SU-DHL-6 (cell line): ENCODE data around the gene SRRM3.
A peak's percentile ranks its signal among the peaks of the same experiment; 100 is the strongest.
"Not testable (repeated sequence)": the region's sequence is repeated elsewhere in the genome, so short reads cannot be mapped to it uniquely, and the experiment has no call there.

Experiments used
- H2AFZ ChIP-seq: fragments of 200-600 bp; sonication (generic); 2 replicates; pipeline ENCODE4 v1.6.1; 2014; ENCODE audit warnings: low read depth, mild to moderate bottlenecking, moderate library complexity, mixed read lengths, antibody characterized with exemption, low read length; ENCODE audit not compliant: severe bottlenecking
- H3F3A ChIP-seq: fragments of 200-600 bp; shearing (Covaris generic); 2 replicates; pipeline ENCODE4 v1.6.0; 2016; ENCODE audit warnings: antibody characterized with exemption, mild to moderate bottlenecking; ENCODE audit not compliant: insufficient read depth
- H3K27ac ChIP-seq: fragments of 200-600 bp; sonication (generic); 2 replicates; pipeline ENCODE4 v1.5.1; 2016; ENCODE audit warnings: low read depth, mild to moderate bottlenecking, low read length, moderate library complexity, mixed read lengths
- H3K27me3 ChIP-seq: fragments of 200-600 bp; sonication (generic), shearing (Covaris generic); 2 replicates; pipeline ENCODE4 v1.6.0; 2014; ENCODE audit warnings: mild to moderate bottlenecking, low read length
- H3K36me3 ChIP-seq: fragments of 200-600 bp; sonication (generic); 2 replicates; pipeline ENCODE4 v1.6.1; 2014; ENCODE audit warnings: mild to moderate bottlenecking, low read length, mixed read lengths
- H3K4me2 ChIP-seq: fragments of 300-600, 200-600 bp; shearing (Covaris generic), sonication (generic); 2 replicates; pipeline ENCODE4 v1.6.0; 2014; ENCODE audit warnings: low read length, low read depth, mild to moderate bottlenecking; ENCODE audit not compliant: poor library complexity, severe bottlenecking
- H3K4me3 ChIP-seq: fragments of 200-600 bp; sonication (generic); 2 replicates; pipeline ENCODE4 v1.5.1; 2014; ENCODE audit warnings: antibody characterized with exemption, low read length, mild to moderate bottlenecking, mixed read lengths; ENCODE audit not compliant: insufficient read depth, poor library complexity, severe bottlenecking
- H3K79me2 ChIP-seq: fragments of 200-600 bp; sonication (generic); 2 replicates; pipeline ENCODE4 v1.6.1; 2014; ENCODE audit warnings: mild to moderate bottlenecking, low read length, moderate library complexity; ENCODE audit not compliant: insufficient read depth
- H3K9ac ChIP-seq: fragments of 200-600 bp; sonication (generic); 2 replicates; pipeline ENCODE4 v1.7.0; 2014; ENCODE audit warnings: mild to moderate bottlenecking, low read length
- H3K9me2 ChIP-seq: fragments of 200-600 bp; sonication (generic); replicated peaks from 2 replicates; pipeline ENCODE4 v1.6.1; 2014; ENCODE audit warnings: low read length; ENCODE audit not compliant: insufficient read depth
- H3K9me3 ChIP-seq: fragments of 200-600 bp; sonication (generic); 2 replicates; pipeline ENCODE4 v1.6.1; 2014; ENCODE audit warnings: low read length, mixed read lengths; ENCODE audit not compliant: insufficient read depth
- H4K20me1 ChIP-seq: fragments of 200-600 bp; sonication (generic); 2 replicates; pipeline ENCODE4 v1.6.1; 2014; ENCODE audit warnings: low read depth, mild to moderate bottlenecking, antibody characterized with exemption, low read length, moderate library complexity, mixed read lengths
- CTCF ChIP-seq: fragments of 200-600 bp; sonication (generic); IDR thresholded peaks from one replicate; pipeline ENCODE4 v1.5.1; 2017; ENCODE audit warnings: antibody characterized with exemption, mild to moderate bottlenecking, low read length, moderate library complexity; ENCODE audit not compliant: insufficient read depth, poor library complexity, severe bottlenecking
- EZH2phosphoT487 ChIP-seq: fragments of 200-600 bp; sonication (generic), shearing (Covaris generic); conservative IDR thresholded peaks from 2 replicates; pipeline ENCODE4 v1.6.1; 2018; ENCODE audit warnings: mild to moderate bottlenecking, antibody characterized with exemption, low read length, moderate library complexity, mixed read lengths

SRRM3 gene

GRCh38 chr7:76201732-76202665 is at the start of gene SRRM3:
Gene SRRM3 (plus strand): TSS chr7:76201896. CDS start chr7:76235067, 33,171 bp downstream.
- Histone ChIP-seq H2AFZ (no peak within 1 kb of the TSS), H3K4me2 (no peak within 1 kb of the TSS), H3K9ac (no peak within 1 kb of the TSS), H3K79me2 (no peaks in the 10 kb centered on the region), H3K27ac (no peak within 1 kb of the TSS), H3K27me3 (no peaks in the 10 kb centered on the region), H4K20me1 (no peaks in the 10 kb centered on the region), H3F3A (no peaks in the 10 kb centered on the region), H3K36me3 (no peaks in the 10 kb centered on the region), H3K9me2 (no peaks in the 10 kb centered on the region), H3K4me3 (no peak within 1 kb of the TSS), H3K9me3 (no peaks in the 10 kb centered on the region)
- TF ChIP-seq CTCF (peak; percentile 24), EZH2phosphoT487 (no peak)

DNA sequence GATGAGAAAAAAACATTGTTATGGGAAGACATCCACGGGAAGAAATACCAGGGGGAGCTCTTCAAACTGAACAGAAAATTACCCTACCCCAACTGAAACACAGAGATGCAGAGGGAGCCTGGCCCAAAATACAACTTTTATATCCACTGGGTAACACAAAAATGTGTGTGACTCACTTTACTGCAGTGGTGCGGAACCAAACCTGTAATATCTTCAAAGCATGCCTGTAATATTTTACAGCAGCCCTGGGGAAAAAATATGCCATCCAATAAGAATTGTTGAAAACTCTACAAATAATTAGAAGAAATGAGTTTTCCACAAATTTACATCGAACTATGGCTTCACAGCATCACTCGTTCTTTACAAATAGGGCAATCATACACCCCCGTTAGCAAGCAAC is 49.8 kb upstream of the SRRM3 start:
- H3K4me2 ChIP-seq, result no peak overlapping the region
- TF ChIP-seq CTCF, result no peak
- no peak for TF ChIP-seq EZH2phosphoT487
- H3K36me3 ChIP-seq, result no peaks in the 10 kb centered on the region
- H3K9ac ChIP-seq, result no peak overlapping the region
- H3K27me3 ChIP-seq, result no peaks in the 10 kb centered on the region
- H4K20me1 ChIP-seq, result no peaks in the 10 kb centered on the region
- H3K9me3 ChIP-seq, result no peaks in the 10 kb centered on the region
- H2AFZ ChIP-seq, result no peak overlapping the region
- no peaks in the 10 kb centered on the region for H3K9me2 ChIP-seq
- no peak overlapping the region for H3K4me3 ChIP-seq
- H3K27ac ChIP-seq, result no peak overlapping the region
- no peaks in the 10 kb centered on the region for H3K79me2 ChIP-seq
- H3F3A ChIP-seq, result no peaks in the 10 kb centered on the region

DNA sequence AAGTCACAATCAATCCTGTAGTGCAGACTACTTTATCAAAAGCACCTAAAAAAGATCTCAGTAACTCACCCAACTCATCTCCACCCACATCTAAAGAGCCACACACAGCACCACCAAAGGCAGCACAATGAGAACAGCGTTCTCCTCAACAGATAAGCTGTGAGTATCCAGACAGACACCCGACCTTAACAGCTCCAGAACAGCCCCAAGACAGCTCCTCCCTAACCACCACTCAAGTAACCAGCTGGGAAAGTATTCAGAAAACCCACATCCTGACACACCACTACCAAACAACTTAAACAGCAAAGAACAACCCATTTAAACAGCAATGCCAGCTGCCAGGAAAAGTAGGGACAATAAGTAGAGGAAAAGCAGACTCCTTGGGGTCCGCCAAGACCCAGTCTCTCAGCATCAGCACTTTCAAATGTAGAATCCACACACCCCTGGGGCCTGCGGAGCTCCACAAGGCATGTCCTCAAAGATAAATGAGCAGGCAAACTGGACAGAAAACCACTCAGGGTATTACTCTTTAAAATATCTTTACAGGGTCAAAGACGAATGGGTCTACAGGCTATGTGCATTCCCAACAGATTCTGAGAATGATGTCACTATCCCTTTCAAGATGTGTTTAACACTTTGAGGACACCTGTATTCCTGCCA is 48.0 kb upstream of the SRRM3 start:
- H3K4me3 ChIP-seq, H3K36me3 ChIP-seq, H3K9me2 ChIP-seq, H3K27me3 ChIP-seq, H3K27ac ChIP-seq, H3K9ac ChIP-seq, H3F3A ChIP-seq, H3K9me3 ChIP-seq, H2AFZ ChIP-seq, H3K79me2 ChIP-seq, H4K20me1 ChIP-seq, H3K4me2 ChIP-seq: not testable (repeated sequence)

- no peaks in the 10 kb centered on the region for H3K9me2 ChIP-seq
- H2AFZ ChIP-seq, result no peak overlapping the region
- H3K36me3 ChIP-seq, result no peaks in the 10 kb centered on the region
- H3K27ac ChIP-seq, result no peak overlapping the region
- H3K27me3 ChIP-seq, result no peaks in the 10 kb centered on the region
- TF ChIP-seq CTCF (no peak), EZH2phosphoT487 (no peak)
- H3K9ac ChIP-seq, result no peak overlapping the region
- no peaks in the 10 kb centered on the region for H3F3A ChIP-seq
- H4K20me1 ChIP-seq, result no peaks in the 10 kb centered on the region
- no peaks in the 10 kb centered on the region for H3K9me3 ChIP-seq
- no peak overlapping the region for H3K4me3 ChIP-seq
- no peak overlapping the region for H3K4me2 ChIP-seq
- H3K79me2 ChIP-seq, result no peaks in the 10 kb centered on the region
Measured at GRCh38 chr7:76155938-76156337, 45.8 kb upstream of the SRRM3 start.

- H3K4me2 ChIP-seq, H2AFZ ChIP-seq, H3K27me3 ChIP-seq, H3K9me2 ChIP-seq, H3K4me3 ChIP-seq, H3K9ac ChIP-seq, H3K27ac ChIP-seq, H3K9me3 ChIP-seq, H3K36me3 ChIP-seq, H3K79me2 ChIP-seq, H3F3A ChIP-seq, H4K20me1 ChIP-seq: not testable (repeated sequence)
Measured at GRCh38 chr7:76156992-76157685, 44.6 kb upstream of the SRRM3 start.
